HT-29 (cell line): ENCODE results near the gene TPD52L1. TPM values are rescaled to one million over a fixed set of nuclear protein-coding genes. Genes with fewer than 3 reads are reported as not detected.
"Not testable (repeated sequence)": the region's sequence is repeated elsewhere in the genome, so short reads cannot be mapped to it uniquely, and the experiment has no call there.

Experiments
- DNase-seq: peaks from one replicate; pipeline ENCODE4 v3.0.0-alpha.2; 2015; ENCODE audit warnings: low spot score
- total RNA-seq: library from RNA; depleted of rRNA; stranded (reverse); fragments of >200 nt; shearing (Covaris generic); gene quantifications from 2 replicates; pipeline ENCODE4 v1.2.3, GENCODE V29; 2014

TPD52L1 gene
- total RNA-seq, 1 experiment from 2014 or later: 56.9 TPM

DNA sequence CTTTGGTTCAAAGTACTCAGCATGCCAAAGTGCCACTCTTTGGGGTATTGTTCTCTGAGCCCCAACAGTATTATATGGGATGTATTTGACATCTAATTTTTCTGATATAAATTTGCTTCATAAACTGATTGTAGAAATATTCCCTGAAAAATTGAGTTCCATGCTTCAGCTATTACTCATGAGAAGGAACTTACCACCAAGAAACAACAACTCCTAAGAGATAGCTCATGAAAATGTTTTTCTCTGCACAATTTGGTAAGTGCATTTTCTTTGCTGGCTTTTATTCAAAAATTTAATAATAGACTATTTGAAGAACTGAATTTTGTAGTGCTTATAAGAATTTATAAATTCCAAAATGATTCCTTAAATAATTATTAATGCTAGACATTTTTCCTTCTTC is 12.8 kb upstream of the TPD52L1 start:
- DNase-seq: no peak

- no peak for DNase-seq
These were observed 11.0 kb upstream of the TPD52L1 start for GRCh38 chr6:125142618-125143017.

GRCh38 chr6:125144822-125145221 is 8.8 kb upstream of the TPD52L1 start:
- no peak for DNase-seq

GRCh38 chr6:125149256-125150144 is 4.1 kb upstream of the TPD52L1 start:
- DNase-seq: no peak

- DNase-seq: no peak
These were observed 1.9 kb upstream of the TPD52L1 start for GRCh38 chr6:125151700-125152099.

DNA sequence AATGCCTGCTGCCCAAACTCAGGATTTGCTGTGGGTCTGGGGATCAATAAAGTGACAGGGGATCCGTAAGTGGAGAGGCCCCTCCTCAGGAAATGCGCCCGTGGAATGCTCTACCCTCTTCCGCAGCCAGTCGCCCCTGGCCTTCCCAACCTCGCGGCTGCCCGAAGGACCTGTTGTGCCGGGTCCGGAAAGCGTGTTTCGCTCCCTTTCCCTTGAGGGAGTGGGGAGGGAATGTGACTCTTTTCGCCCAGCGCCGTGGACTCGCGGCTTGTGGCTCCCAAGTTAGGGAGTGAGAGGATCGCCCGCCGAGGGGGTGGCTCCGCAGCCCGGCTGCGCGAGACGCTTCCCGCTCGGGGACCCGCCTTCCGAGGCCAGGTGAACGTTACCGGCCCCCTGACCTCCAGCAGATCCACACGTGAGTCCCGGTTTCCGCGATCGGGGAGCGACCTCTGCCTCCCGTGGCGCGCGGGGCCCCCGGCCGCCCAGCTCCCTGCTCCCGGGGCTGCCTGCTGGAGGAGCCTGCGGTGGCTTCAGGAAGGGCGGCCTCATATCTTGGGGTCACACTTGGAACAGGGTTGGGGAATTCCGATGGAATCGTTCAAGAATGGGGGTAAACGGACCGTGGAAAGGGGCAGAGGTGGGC is 666 bp downstream of the TPD52L1 start:
- no peak for DNase-seq

GRCh38 chr6:125154761-125155135 is 1.2 kb downstream of the TPD52L1 start:
- peak; percentile 69 for DNase-seq

DNA sequence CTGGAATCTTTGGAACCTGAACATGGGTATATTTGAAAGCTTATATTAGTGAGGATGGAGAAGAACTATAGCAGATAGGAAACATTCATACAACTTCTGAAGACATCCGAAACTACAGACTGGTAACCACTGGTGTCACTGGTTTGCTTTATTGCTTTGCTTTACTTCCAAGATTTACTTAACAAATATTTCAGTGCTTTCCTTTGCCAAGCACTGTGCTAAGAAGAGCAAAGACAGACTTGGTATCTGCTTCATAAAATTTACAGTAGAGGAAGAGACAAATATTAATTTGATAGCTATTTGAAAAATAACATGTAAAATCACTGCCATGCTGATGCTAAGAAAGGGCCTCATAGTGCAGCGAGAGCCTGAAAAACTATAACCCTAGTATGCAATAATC is 1.8 kb downstream of the TPD52L1 start:
- no peak for DNase-seq

GRCh38 chr6:125156496-125156895 is 2.9 kb downstream of the TPD52L1 start:
- DNase-seq: no peak

DNA sequence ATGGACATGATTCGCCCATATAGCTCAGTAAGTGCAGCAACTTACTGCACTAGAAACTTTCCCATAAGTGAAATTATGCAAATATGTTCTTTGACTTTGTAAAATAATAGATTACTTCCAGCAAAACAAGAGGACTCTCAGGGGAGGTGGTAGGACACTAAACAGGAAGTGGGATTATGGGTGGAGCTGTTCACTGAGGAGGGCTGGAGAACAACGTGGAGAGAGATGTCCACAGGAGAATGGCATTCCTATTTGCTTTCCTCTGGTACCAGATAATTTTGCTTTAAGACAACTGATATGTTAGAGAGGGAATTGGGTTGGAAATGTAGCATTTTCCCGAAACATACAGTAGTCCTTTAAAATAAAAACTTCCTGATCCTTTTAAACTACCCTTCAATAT is 3.7 kb downstream of the TPD52L1 start:
- DNase-seq: no peak

GRCh38 chr6:125157725-125158124 is 4.2 kb downstream of the TPD52L1 start:
- no peak for DNase-seq

DNA sequence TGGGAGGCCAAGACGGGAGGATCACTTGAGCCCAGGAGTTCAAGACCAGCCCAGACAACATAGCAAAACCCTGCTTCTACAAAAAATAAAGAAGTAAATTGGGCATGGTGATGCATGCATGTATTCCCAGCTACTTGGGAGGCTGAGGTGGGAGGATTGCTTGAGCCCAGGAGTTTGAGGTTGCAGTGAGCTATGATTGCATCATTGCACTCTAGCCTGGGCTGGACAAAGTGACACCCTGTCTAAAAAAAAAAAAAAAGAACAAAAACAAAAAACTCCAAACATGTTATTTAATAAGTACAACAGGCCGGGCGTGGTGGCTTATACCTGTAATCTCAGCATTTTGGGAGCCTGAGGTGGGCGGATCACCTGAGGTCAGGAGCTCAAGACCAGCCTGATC is 9.8 kb downstream of the TPD52L1 start:
- not testable (repeated sequence) for DNase-seq

DNA sequence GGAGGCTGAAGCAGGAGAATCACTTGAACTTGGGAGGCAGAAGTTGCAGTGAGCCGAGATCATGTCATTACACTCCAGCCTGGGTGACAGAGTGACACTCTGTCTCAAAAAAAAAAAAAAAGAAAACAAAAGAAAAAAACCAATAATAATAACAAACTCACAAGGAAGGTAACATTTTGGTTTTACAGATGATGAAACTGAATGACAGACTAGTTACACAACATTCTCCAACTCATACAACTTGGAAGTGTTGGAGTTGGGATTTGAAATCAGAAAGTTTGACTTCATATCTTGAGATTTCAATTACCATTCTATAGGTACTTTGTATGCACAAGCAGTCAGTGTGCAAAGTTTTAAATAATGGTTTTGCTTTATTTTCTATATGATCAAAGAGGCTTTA is 10.2 kb downstream of the TPD52L1 start:
- no peak for DNase-seq

DNA sequence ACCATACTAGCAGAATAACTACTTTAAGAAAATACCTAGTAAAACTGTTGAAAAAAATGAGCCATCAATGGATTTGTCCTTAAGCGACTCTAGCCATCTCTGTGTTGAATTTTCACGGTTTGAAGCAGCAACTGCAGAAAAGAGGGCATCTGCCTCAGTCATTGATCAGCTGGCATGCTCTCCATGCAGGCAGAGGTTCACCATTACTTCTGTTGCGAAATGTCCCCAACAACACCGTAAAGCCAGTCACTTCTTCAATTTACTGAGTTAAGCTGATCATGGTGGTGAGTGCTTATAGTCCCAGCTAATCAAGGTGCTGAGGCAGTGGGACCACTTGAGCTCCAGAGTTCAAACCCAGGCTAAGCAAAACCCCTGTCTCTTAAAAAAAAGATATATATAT is 11.1 kb downstream of the TPD52L1 start:
- no peak for DNase-seq

DNA sequence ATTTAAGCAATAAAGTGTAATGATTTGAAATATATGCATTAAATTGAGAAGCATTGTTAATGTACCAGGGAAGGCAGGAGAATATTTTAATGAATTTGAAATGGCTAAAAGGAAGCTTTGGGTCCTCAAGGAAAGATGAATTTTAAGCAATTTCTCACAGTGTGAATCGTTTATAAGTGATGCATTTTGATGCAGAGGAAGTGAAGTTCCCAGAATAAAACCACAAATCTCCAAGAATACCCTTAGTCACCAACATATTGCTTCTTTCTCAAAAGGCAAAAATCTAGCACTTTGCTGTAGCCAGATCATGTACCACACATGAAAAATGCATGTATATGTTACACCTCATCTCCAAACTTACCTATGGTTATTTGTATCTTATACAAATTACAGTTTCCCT is 11.7 kb downstream of the TPD52L1 start:
- no peak for DNase-seq

GRCh38 chr6:125165776-125166175 is 12.2 kb downstream of the TPD52L1 start:
- no peak for DNase-seq

- no peak for DNase-seq
These were observed 13.1 kb downstream of the TPD52L1 start for GRCh38 chr6:125166711-125167110.

DNA sequence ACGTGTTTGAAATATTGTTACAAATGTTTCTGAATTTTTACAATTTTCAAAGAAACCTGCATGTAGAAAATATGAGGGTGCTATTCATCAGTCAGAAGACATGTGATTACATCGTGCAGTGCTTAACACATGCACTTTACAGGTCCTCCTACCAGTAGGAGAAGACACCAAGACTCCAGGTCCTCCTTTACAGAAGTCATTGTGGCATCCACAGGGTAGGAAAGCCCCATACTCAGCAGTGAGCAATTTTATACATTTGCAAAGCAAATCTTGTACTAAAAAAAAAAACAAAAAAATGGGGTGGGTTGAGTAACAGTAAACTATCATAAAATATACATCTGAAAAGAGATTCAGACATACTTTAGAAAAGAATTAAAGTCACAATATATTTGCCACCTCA is 14.0 kb downstream of the TPD52L1 start:
- DNase-seq: no peak

- no peak for DNase-seq
These were observed 15.5 kb downstream of the TPD52L1 start for GRCh38 chr6:125169058-125169457.

- DNase-seq: no peak
These were observed 15.9 kb downstream of the TPD52L1 start for GRCh38 chr6:125169522-125169921.

DNA sequence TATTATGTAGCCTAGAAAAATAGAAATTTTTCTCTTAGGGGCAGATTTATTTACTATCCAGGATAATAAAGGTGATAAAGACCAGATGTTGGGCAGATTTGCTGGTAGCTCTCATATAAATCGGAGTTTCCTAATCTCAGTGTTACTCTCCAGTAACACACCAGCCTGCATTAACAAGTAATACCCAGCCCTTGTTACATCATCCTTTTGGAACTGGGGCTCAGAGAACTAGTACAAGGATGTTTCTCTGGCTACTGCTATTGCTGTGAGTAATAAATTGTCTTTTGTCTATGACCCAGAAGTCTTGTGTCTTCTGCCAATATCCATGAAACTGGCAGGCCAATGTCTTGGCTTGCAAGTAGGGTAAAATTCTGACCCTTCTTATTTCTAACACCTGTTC is 16.8 kb downstream of the TPD52L1 start:
- DNase-seq: no peak

DNA sequence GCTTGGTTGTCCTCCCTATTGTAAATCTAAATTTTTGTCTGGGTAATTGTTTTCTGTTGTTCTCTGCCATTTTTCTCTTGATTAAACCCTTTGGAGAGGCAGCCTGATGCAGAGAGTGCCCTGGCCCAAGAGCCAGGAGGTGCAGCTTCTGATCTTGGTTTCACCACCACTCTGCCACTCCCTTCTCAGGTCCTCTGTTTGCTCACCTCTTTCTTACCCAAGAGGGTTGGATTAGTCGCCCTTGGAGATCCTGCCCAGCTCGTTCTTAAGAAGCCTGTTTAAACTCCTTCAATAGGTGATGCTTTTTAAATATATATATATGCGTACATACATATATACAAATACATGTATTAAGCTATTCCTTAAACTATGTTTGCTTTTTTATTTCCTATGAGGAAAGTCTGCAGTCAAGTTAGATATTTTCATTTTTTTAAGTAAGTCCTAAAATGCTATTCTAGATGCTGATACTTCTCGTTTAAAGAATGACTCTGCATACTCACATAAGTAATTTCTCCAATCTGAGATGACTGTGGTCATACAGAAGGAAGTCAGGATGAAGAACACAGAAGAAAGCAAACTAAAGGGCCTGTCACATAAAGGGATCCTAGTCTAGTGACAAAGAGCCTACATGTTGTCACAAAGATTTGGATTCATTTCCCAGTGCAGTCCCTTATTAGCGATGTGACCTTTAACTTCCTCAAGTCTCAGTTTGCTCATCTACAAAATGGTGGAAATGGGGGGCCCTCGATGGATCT is 19.9 kb downstream of the TPD52L1 start:
- no peak for DNase-seq
